Skeletal muscle cell (primary cell): ENCODE measurements around the gene GPR78.

Experiments
- DNase-seq: peaks from one replicate; pipeline ENCODE4 v3.0.0-alpha.2; 2010; ENCODE audit warnings: low read depth
- H3K4me3 ChIP-seq: 2 replicates; pipeline ENCODE4 v1.5.1; 2011; ENCODE audit warnings: low read depth, mild to moderate bottlenecking, control low read depth, low read length, moderate library complexity

Gene GPR78

DNA sequence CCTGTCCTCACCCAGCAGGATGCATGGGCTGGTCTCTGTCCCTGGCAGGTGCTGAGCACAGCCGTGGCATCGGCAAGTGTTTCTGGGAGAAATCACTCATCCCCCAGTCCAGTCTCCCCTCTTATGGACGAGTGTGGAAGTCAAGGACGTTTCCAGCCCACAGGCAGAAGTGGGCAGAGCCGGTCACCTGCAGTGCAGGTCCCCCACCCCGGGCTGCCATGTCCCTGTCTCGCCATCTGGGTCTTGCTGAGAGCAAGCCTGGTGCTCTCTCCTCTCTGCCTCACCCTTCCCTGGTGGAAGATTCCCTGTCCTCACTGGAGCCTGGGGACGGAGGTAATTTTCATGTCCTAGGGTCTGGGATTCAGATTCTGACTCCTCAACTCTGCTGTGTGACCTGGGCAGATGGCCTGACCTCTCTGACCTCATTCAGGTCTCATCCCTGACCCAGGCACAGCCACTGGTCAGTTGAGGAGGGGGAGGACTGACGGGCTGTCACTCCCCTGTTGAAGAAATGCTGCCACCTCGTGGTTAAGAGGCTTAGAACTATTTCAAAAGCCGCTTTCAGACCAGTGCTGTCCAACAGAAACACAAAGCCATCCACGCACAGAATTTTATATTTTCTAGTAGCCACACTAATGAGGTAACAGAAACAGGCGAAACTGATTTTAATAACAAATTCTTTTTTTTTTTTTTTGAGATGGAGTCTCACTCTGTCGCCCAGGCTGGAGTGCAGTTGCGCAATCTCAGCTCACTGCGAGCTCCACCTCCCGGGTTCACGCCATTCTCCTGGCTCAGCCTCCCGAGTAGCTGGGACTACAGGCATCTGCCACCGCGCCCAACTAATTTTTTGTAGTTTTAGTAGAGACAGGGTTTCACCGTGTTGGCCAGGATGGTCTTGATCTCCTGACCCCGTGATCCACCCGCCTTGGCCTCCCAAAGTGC is 14.2 kb downstream of the GPR78 start:
- peak; percentile 22 for DNase-seq
- no peak overlapping the region for H3K4me3 ChIP-seq

DNA sequence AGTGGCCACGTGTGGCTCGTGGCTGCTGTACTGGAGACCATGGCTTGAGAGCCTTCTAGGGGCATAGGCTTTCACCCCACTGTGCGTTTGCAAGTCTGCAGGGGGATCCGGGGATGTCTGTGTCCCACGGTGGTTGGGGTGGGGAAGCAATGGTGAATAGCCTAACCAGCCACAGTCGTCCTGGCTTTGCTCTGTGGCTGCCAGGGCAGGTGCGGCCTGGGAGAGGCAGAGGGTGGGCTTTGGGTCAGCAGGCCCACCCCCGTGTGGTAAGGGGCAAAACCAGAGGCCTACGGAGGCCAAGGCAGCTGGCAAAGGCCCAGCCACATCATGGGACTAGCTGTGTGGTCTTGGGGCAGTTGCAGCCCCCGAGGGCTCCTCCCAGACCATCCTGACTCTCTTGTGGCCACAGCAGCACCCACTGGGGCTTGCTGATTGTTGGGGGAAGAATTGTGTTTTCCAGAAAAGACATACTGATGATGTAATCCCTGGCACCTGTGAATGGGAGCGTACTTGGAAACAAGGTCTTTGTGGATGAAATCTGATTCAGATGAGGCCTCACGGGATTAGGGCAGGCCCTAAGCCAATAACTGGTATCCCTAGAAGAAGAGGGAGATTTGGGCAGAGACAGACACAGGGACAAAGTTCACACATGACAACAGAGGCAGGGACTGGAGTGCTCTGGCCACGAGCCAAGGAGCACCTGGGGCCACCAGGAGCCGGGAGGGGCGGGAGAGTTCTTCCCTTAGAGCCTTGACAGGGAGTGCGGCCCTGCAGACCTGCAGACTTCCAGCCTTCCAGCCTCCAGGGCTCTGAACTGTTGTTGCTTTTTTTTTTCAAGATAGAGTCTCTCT is 15.3 kb downstream of the GPR78 start:
- no peak overlapping the region for H3K4me3 ChIP-seq

DNA sequence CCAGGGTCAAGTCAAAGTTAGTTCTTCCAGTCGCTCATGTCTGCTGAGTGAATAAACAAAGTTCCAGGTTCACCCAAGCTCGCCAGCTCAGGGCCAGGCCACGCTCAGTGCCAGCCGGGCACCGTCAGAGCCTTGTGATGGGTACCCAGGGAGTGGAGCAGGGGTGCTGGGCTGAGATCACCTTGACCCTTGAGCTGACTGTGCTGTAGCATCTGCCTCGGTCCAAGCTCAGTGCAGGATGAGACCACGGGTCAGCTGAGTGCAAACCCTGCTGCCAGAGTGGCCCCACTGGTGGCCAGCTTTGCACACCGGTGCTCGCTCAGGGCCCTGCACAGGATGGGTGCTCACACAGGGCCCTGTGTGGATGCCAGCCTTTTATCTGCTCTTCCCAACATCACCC is 16.7 kb downstream of the GPR78 start:
- no peak for DNase-seq
- H3K4me3 ChIP-seq, result no peak overlapping the region

More for the DNA sequence above, 15.3 kb downstream of the GPR78 start:
- no peak for DNase-seq

DNA sequence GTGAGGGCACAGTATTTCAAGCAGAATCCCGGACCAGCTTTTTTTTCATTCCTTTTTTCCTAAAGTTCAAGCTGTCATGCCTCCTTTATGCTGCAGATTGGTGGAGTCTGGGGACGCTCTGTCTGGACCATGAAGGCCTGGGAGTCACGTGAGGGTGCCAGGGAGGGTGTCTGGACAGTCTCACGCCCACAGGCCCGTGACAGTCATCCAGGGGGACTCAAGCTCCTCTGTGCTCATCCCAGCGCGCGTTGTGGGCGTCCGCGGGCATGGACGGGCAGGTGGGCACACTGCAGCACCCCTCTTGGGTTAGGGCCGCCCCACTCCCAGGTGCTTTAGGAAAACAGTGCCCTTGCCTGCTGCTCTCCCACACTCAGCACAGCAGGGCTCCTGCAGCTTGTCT is 17.1 kb downstream of the GPR78 start:
- H3K4me3 ChIP-seq, result no peak overlapping the region
- no peak for DNase-seq

DNA sequence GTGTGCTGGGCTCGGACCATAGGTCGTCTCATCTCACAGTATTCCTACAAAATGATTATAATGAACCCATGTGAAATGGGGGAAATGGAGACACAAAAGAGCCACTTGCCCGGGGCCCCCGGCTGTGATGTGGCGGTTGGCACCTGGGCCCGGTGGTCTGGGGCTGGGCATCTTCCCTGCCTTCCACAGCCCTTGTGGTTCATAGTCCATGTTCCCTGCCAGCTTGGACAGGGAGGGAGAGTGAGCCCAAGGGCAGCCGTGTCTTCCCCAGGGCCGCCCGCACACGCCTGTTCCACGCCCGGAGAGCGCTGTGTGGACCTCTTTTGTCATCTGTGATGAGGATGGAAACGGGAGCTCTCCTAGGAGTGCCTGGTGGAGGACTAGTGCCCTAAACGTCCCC is 17.6 kb downstream of the GPR78 start:
- no peak for DNase-seq
- H3K4me3 ChIP-seq, result no peak overlapping the region

DNA sequence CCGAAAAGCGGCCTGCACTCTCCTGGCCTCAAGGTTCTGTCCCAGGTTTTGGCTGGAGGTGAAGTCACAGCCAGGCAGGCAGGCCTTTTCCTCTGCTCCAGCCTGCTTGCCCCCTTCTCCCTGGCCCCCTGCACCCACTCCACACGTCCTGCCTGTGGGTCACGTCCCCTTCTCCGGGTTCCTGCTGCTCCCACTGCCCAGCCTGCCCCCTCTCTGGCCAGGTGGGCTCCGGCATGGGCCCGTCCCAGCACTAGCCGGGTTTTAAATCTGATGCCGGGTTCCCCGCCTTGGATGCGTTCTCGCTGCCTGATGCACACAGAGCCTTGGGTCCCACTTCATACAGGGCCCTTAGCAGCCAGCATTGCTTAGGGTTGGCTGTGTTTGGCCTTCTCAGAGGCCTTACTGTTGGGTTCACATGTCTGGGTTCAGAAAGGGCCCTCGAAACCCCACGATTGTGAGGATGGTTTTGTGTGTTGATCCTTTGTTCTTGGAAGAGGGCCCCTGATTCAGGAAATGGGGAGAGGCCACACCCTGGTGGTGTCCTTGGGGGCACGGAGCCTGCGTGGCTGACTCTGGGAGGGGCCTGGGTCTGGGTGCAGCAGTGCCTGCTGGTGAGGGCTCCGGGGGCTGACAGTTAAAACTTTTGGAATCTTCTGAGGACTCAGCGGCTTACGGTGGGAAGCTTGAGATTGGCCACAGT is 18.3 kb downstream of the GPR78 start:
- no peak for DNase-seq

DNA sequence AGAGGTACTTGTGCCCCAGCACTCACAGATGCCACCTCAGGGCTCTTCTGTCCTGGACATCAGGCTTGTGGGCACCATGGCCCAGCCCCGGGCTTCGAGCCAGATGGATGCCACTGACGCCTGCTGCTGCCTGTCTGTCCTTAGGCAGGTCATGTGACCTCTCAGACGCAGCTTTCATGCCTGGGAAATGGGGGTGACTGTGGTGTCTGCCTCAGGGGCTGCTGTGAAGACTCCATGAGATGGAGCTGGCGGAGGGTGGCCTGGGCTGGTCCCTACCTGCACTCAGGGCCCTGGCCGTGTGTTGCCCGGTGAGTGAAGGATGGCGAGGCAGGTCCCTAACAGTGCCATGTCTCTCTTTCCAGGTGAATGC is 18.9 kb downstream of the GPR78 start:
- H3K4me3 ChIP-seq, result no peak overlapping the region
- no peak for DNase-seq

More for the DNA sequence above, 18.3 kb downstream of the GPR78 start:
- H3K4me3 ChIP-seq, result no peak overlapping the region

DNA sequence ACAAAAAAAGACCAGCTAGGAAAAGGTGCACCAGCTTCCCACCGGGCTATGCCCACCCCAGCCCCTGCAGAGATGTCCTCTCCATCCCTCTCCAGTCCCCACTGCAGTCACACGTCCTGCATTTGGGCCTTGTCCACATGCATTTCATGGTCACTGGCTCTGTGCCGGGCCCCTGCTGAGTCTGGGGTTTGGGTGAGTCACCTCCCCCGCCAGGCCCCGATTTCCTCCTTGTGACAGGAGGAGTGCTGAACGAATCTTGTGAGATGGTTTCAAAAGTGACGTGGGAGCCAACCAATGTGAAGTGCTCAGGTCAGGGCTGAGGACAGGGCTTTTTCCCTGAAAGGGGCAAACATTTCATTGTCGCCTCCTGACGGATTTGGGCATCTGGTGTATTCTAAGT is 19.5 kb downstream of the GPR78 start:
- DNase-seq, result no peak
- H3K4me3 ChIP-seq, result no peak overlapping the region

DNA sequence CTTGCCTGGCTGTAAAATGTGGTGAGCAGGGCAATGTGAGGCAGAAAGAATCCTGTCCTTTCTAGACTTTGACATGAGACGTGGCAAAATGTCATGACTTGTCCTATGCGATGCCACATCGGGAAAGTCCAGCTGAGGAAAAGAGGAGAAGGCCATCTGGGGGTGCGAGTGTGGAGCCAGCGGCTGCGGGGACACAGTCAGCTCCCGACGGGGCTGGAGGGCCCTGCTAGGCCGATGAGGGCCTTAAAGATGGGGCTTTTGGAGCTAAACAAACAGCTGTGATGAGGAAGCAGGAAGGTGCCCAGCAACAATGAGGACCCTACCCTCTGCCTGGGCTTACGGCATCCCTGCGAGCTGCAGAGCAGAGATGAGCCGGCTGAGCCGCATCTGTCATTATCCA is 20.1 kb downstream of the GPR78 start:
- no peak overlapping the region for H3K4me3 ChIP-seq
- no peak for DNase-seq

DNA sequence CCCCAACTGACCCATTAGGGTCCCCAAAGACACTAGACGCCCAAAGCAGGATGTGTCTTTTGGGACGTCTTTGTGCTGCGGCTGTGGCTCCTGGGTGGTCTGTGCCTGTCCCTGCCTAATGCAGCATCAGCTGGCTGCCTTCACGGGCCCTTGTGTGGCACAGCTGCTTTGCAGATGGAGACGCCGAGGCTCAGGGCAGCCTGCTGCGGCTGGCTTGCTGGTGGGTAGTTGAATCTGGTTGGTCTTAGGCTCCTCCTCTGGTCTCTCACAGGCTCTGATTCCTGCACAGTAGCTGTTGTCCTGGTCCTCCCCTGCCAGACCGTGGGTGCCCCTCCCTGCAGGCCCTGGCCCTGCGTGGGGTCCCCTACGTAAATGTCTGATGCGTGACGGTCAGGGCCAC is 20.5 kb downstream of the GPR78 start:
- no peak for DNase-seq
- H3K4me3 ChIP-seq, result no peak overlapping the region

DNA sequence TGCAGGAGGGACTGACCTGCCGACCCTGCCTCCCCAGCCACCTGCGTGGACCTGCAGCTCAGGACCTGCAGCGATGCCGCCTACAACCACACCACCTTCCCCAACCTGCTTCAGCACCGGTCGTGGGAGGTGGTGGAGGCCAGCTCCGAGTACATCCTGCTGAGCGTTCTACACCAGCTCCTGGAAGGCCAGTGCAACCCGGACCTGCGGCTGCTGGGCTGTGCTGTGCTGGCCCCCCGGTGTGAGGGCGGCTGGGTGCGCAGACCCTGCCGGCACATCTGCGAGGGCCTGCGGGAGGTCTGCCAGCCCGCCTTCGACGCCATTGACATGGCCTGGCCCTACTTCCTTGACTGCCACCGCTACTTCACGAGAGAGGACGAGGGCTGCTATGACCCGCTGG is 20.9 kb downstream of the GPR78 start:
- H3K4me3 ChIP-seq, result no peak overlapping the region
- DNase-seq, result no peak

DNA sequence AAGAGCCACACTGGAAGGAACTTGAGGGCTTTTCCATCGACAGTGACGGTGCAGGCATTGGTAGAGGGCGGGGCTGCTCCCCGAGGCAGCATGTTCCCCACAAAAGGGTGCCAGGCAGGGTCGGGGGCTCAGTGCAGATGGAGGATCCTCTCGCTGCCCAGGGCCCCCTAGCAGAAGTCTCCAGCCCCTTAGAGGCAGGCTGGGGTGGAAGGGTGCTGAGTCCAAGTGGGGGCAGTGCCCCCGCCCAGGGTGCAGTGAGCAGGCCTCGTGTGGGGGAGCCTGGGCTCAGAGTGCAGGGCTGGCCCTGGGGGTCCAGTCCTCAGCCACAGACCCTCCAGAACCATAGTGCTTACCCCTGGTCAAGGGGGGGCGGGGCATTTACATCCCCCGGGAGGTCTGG is 21.4 kb downstream of the GPR78 start:
- no peak for DNase-seq
- no peak overlapping the region for H3K4me3 ChIP-seq

DNA sequence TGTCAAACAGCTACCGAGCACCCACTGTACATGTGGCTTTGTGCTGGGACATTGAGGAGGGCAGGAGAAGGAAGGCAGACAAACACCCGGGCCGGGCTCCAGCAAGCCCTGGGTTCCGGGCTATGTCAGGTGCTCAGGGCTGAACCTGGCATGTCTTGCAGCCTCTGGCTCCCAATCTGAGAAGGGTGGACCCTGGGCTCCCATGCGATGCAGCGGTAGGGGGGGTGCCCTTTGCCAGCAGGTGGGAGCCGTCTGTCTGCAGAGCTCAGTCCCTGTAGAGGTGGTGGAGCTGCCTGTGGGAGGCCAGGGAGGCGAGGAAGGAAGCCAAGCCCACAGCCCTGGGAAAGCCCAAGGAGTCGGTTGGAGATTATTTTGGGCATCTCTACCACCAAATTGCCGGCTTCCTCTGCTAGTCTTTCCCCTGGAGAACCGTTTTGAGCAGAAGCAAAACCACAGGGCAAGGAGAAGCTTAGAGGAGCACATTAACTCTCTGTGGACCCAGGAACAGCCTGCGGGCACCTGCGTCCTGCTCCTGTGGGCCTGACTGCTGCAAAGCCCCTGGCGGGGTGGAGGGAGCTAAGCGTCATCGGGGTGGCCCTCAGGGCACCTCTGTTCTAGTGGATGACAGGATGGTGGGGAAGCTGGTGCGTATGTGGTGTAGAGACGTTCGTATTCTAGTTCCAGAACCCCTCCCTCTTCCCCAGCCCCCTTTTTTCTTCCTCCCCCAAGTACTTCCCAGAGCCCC is 22.7 kb downstream of the GPR78 start:
- no peak overlapping the region for H3K4me3 ChIP-seq
- no peak for DNase-seq

DNA sequence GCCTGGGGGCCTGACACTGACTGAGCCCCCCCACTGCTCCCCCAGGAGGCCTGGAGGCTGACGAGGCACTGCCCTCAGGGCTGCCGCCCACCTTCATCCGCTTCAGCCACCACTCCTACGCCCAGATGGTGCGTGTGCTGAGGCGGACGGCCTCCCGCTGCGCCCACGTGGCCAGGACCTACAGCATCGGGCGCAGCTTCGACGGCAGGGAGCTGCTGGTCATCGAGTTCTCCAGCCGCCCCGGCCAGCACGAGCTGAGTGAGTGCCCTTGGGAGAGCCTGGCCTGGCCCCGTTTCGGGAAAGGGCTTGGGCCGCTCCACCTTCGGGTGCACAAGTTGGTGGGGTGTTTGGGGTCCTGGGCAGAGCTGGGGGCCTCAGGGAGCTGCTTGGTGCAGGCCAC is 23.7 kb downstream of the GPR78 start:
- DNase-seq, result no peak
- no peak overlapping the region for H3K4me3 ChIP-seq

DNA sequence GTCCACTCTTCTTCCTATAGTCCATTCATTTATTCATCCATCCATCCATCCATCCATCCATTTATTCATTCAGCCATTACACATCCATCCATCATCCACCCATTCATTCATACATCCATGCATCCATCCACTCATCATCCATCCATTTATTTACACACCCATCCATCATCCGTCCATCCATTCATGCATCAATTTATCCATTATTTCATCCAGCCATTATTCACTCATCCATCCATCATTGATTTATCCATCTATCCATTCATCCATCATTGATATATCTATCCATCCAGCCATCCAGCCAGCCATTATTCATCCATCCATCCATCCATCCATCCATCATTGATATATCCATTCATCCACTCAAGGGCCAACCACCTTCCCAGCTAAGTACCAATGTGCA is 25.1 kb downstream of the GPR78 start:
- no peak for DNase-seq
- no peak overlapping the region for H3K4me3 ChIP-seq

DNA sequence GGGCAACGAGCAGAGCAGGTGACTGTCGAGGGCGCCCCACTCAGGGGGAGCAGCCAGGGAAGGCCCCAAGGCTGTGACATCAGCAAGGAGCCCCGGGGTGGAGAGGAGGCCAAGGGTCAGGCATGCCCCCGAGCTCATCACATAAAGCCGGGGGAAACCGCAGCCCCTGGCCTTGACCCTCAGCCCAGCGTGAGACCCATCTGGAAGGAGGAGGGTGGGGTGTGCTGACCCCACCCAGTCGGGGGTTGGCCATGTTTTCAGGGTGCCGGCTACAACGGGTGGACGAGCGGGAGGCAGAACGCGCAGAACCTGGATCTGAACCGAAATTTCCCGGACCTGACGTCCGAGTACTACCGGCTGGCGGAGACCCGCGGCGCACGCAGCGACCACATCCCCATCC is 26.3 kb downstream of the GPR78 start:
- H3K4me3 ChIP-seq, result no peak overlapping the region
- DNase-seq, result no peak

DNA sequence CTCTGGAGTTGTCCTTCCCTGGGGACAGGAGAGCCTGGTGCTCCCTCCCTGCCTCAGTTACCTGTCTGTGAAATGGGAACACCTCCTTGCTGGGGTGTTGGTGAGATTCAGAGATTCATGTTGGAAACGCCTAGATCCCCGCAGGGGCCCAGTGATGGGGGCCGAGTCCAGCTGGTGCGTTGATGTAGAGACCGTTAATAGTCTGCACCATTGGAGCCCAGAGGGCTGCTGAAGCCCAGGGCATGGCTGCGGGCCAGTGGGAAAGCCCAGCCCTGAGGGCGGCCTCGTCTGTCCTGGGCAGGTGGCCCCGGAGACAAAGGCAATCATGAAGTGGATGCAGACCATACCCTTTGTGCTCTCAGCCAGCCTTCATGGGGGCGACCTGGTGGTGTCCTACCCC is 26.8 kb downstream of the GPR78 start:
- H3K4me3 ChIP-seq, result no peak overlapping the region
- no peak for DNase-seq

DNA sequence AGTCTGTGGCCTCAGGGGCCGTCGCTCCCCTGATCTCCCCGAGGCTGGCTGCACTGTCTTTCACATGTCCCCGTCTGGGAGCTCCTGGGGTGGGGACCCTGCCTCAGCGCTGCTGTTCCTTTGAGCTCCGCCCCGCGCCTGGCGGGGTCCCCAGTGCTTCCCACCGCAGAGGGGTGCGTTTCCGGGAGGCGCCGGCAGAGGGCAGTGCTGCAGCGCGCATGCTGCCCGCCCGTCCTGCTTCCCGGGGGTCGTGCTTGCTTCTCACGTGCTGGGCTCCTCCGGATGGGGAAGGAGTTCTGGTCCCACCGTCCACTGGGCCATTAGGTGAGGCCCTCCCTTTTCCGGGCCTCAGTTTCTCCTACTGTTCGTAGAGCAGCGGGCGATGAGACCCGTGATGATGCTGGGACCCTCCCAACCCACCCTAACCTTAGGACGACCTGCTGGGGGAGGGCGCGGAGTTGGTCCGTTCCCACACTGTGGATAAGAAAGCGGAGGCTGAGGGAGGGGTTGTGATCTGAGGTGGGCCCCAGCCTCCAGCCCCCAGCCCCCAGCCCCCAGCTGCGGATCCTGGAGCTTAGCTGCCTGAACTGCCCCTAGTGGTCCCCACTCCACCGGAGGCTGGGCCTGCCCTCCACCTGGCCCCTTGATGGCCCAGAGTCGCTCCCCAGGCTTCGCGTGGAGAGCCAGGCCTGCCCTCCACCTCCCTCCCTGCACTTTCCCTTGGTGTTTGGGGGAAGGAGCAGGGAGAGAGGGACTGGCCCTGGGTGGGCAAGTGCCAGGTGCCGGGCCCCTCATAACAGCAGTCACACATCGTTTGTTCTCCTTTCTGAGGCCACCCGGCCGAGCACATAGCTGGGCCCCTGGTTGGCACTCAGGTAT is 27.6 kb downstream of the GPR78 start:
- DNase-seq, result no peak
- no peak overlapping the region for H3K4me3 ChIP-seq
